ENCODE results near the gene IMMP2L.

DNA sequence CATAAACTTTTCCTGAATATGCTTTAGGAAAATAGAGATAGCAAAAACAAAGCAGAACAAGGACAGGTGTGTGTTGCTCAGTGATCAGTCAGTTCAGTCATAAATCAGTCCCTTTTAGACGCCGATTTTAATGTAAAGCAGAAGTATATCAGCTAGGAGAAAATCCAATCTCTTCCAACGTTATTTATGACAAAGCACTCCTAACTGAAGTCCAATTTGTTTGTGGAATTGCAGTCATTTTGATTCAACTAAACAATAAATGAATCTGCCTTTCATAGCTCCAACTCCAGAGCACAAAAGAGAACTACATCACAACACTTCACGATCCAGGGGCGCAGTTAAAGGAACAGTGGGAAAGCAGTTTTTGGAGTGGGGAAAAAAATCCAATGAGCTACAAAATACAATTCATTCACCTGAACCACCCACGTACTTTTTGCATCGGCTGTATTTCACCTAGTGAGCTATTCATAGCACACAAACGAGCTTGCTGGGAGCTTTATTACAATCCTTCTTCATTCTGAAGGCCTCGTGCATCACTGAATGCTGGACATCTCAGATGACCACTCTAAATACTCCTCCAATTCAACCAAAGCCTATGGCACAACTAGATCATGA is 320.0 kb downstream of the IMMP2L start:
- TF ChIP-seq EP300 (IDR thresholded peaks at IDR 0.05), result no peak
- TF ChIP-seq, protein P1, sequence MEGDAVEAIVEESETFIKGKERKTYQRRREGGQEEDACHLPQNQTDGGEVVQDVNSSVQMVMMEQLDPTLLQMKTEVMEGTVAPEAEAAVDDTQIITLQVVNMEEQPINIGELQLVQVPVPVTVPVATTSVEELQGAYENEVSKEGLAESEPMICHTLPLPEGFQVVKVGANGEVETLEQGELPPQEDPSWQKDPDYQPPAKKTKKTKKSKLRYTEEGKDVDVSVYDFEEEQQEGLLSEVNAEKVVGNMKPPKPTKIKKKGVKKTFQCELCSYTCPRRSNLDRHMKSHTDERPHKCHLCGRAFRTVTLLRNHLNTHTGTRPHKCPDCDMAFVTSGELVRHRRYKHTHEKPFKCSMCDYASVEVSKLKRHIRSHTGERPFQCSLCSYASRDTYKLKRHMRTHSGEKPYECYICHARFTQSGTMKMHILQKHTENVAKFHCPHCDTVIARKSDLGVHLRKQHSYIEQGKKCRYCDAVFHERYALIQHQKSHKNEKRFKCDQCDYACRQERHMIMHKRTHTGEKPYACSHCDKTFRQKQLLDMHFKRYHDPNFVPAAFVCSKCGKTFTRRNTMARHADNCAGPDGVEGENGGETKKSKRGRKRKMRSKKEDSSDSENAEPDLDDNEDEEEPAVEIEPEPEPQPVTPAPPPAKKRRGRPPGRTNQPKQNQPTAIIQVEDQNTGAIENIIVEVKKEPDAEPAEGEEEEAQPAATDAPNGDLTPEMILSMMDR (IDR thresholded peaks at IDR 0.05), result no peak
- no peak for TF ChIP-seq POLR2A (IDR thresholded peaks at IDR 0.05)
